LoVo (cell line): ENCODE results near the gene SCG3.

ENCODE experiments used
- DNase-seq: peaks from one replicate; pipeline ENCODE4 v3.0.0-alpha.2; 2016; ENCODE audit warnings: low spot score

The SCG3 gene

GRCh38 chr15:51727141-51727897 is 46.0 kb downstream of the SCG3 start:
- no peak for DNase-seq

GRCh38 chr15:51731549-51732267 is 50.4 kb downstream of the SCG3 start:
- DNase-seq = peak; percentile 57

GRCh38 chr15:51732646-51733045 is 51.3 kb downstream of the SCG3 start:
- DNase-seq = no peak

DNA sequence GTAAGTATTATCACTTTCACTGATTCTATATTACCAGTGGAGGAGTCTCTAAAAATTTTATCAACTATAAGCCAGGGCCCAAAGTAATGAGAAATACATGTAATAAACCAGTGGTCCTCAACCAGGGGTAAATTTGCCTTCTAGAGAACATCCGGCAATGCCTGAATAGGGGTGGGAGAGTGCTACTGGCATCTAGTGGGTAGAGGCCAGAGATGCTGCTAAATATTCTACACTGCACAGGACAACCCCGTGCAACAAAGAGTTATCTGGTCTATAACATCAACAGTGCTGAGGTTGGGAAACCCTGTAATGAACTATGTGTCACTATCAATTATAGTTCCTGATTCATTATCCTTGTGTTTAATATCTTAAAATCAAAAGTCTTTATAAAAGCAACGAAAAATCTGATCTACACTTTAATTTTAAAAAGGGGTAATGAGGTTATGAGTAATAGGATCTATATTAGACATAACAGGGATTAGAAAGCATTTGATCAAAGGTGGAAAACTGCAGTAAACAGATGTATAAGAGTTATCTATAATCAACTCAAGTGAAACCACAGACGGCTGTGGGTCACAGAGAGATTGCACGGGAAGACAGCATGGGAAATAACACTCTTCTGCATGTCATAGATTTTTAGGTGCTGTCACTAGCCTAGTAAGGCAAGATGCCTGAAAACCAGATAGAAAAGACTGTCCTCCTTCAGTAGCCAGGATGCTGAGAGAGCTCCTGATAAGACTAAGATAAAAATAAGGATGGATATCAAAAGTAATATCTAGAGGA is 54.1 kb downstream of the SCG3 start:
- no peak for DNase-seq

DNA sequence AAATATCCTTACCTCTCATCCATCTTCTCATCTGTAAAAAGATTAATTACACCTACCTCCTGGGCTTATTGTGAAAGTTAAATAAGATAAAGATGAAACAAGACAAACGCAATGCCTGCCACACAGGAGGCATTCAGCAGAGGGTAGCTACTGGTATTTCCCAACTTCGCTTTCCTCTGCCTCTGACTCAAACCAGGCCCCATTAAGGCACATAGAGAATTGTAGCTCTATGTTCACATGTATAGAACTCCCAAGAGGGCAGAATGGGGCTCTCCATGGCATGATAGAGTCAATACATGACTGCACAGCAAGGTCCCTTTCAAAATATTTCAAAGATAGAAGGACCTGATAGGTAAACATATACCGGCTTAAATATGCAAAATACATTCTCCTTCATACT is 54.8 kb downstream of the SCG3 start:
- no peak for DNase-seq

GRCh38 chr15:51736751-51737521 is 55.6 kb downstream of the SCG3 start:
- DNase-seq = peak; percentile 65

- DNase-seq = peak; percentile 78
Observed at GRCh38 chr15:51737522-51738305, 56.4 kb downstream of the SCG3 start, which contains the start of gene LYSMD2. LYSMD2 (minus strand) TSS chr15:51737655; CDS start chr15:51737622, 33 bp downstream.

DNA sequence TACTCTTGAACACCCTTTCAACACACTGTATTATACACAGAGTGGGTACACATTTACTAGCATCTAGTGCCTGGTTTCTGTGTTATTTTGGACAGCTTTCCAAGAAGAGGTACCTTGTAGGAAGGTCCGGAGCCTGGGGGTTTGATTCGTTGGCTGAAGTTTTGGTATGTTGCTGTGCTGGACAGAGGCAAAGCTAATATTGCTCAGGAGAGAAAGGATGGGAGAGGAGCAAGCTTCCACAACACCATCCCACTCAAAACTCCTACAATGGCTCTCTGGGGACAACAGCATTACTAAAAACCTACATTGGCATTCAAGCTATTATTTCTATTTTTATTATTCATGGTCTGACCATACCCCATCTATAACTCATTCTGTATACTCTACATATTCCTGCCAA is 57.2 kb downstream of the SCG3 start:
- no peak for DNase-seq

DNA sequence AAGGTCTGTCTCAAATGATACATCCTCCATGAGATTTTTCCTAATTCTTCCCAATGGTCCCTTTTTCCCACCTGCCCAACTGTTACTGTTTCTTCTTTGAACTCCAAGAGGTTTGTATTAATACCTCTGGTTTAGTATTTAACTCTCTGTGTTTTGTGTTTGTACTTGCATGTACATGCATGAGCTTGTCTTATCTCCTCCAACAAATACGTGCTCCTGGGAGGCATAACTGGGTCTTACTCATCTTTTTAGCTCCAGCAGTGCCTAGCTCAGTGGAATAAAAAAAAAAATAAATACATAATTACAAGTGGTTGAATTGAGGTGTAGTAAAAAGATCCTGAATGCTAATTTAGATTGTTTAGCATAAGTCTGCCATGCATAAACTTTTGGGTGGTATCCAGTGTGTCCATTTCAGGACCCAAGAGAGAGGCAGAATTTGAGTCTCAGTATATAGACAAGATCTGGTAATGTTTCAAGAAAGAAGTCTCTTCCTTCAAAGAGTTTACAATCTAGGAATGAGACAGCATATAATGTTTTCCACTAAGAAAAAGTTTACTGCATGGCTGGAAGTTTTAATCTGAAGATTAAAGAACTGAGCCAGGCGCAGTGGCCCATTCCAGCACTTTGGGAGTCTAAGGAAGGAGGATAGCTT is 57.9 kb downstream of the SCG3 start:
- DNase-seq = no peak

- DNase-seq = no peak
Observed at GRCh38 chr15:51749307-51749706, 68.0 kb downstream of the SCG3 start.

DNA sequence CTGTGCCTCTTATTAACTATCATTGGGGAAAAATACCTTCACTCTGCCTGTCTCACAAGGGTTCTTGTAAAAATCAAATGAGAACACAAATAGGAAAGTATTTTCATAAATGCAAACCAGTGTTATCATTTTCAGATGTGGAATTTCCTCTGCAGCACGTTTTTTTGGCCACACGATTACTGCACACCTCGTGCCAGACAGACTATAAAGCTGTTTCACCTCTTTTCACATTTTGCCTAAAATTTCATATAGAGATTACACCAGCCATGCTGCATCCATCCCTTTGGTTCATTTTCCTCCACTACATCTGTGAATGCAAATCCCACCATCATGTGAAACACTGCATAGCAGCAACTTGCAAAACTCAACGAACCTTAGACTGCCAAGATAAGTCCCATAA is 68.9 kb downstream of the SCG3 start:
- DNase-seq = no peak

DNA sequence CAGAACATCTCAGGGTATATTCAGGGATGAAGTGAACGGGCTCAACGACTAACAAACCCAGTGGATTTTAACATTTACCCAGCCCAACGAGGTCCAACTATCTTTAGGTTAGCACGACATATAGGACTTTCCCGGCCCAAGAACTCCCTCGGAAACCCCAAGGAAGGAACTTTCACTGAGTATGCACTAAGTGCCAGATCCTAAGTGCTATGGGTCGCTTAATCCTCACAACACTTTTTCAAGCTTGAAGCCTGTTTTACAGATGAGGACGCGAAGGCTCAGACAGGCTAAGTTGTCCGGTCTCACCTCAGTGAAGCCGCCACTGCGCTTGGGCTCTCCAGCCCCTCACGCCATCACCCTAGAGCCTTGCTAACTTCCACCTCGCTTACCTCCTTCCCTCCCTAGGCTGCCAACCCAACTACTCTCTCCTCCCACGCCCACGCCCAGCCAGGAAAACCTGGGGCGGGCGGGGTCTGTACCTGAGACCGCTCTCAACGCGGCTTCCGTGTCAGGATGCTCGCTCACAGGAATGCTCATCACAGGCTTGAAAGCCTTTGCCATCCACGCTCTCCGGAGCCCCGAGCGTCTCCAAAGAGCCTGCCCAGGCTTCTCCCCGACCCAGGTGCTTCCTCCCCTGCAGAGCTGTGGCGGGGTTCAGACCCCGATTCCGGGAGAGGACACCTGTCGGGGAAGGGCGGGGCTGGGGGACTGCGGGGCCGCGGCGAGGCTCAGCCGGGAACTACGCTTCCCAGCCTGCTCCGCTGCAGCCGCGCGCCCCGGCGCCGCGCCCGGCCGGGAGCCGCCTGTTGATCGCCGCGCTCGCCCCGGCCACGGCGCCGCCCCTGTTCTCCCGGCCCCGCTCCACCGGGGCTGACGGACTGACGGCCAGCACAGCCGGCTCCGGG is 69.7 kb downstream of the SCG3 start, which contains the start of gene TMOD2:
Gene TMOD2 (plus strand): TSS at position 806 of the 905 bp plus-strand sequence. CDS start 14,845 bp downstream, outside the sequence.
- peak; percentile 57 for DNase-seq

GRCh38 chr15:51751697-51752683 is 70.7 kb downstream of the SCG3 start:
- peak; percentile 18 for DNase-seq

DNA sequence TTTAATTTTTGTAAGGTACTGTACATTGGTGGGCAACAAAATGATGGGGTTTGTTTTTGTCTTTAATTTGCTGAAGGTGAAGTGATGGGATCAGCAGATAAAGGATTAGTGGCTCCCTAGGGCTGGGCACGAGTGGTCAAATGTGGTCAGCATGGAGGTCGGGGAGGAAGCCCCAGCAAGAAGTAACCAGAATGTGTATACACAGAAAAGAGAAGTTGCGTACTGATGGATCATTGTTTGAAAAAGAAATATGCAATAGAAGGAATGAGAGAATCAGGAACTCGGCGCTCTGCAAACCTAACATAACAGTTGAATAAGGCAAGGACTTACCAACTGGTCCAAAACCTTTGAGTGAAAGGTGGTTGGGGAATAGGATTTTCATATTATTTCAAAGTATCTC is 71.6 kb downstream of the SCG3 start:
- DNase-seq = no peak

DNA sequence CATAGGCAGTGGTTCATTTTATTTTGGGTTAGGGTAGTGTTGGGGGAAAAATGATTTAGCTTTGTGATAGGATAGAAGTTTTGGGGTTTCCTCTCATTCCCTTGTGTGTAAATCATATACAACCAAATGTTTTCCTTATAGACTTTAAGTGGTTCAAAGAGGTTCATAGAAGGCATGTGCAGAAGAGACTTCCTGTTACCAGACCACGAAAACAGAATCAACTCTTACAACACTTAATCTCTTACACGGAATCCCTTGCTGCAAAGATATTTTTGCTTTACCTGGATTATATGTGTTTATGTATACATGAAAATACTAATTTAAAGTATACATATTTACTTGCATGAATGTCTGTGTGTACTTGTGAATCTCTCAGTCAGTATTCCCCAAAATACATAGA is 73.0 kb downstream of the SCG3 start:
- no peak for DNase-seq

- DNase-seq = no peak
Observed at GRCh38 chr15:51755790-51756189, 74.5 kb downstream of the SCG3 start.

GRCh38 chr15:51756482-51756881 is 75.2 kb downstream of the SCG3 start:
- no peak for DNase-seq

- no peak for DNase-seq
Observed at GRCh38 chr15:51757450-51757849, 76.1 kb downstream of the SCG3 start.
